NCI-H128 (cell line): ENCODE measurements around the gene OOSP4A.

Experiments
- DNase-seq: peaks from one replicate; lab custom pipeline; 2025; ENCODE audit not compliant: unreplicated experiment; lab: John Stamatoyannopoulos, UW

The OOSP4A gene

GRCh38 chr11:59963733-59964132, at the start of gene OOSP4A:
TSS of gene OOSP4A (plus strand) at chr11:59964033. CDS start at chr11:59964033, 0 bp downstream.
- DNase-seq: no peak

GRCh38 chr11:59918480-59918879, 45.4 kb upstream of the OOSP4A start:
- DNase-seq: no peak

- no peak for DNase-seq
Measured at GRCh38 chr11:59918987-59919589, 44.7 kb upstream of the OOSP4A start.

GRCh38 chr11:59923813-59924212, 40.0 kb upstream of the OOSP4A start:
- no peak for DNase-seq

- DNase-seq: no peak
Measured at GRCh38 chr11:59931688-59932087, 32.1 kb upstream of the OOSP4A start.

GRCh38 chr11:59938132-59938531, 25.7 kb upstream of the OOSP4A start, which contains the start of gene OOSP1:
TSS of gene OOSP1 (plus strand) at chr11:59938432. CDS start at chr11:59938455, 23 bp downstream.
- DNase-seq: no peak

GRCh38 chr11:59938718-59939117, 25.1 kb upstream of the OOSP4A start:
- no peak for DNase-seq

GRCh38 chr11:59939482-59939881, 24.4 kb upstream of the OOSP4A start:
- DNase-seq: no peak

GRCh38 chr11:59941091-59941490, 22.7 kb upstream of the OOSP4A start:
- DNase-seq: no peak

- DNase-seq: no peak
Measured at GRCh38 chr11:59943997-59944714, 19.7 kb upstream of the OOSP4A start.

GRCh38 chr11:59944720-59945119, 19.1 kb upstream of the OOSP4A start:
- DNase-seq: no peak

- no peak for DNase-seq
Measured at GRCh38 chr11:59953463-59954218, 10.2 kb upstream of the OOSP4A start.

GRCh38 chr11:59954219-59954847, 9.5 kb upstream of the OOSP4A start:
- no peak for DNase-seq

GRCh38 chr11:59957094-59957493, 6.7 kb upstream of the OOSP4A start:
- DNase-seq: no peak

GRCh38 chr11:59960502-59961381, 3.1 kb upstream of the OOSP4A start:
- DNase-seq: no peak

GRCh38 chr11:59962107-59962482, 1.7 kb upstream of the OOSP4A start:
- DNase-seq: no peak

GRCh38 chr11:59965424-59965823, 1.6 kb downstream of the OOSP4A start:
- no peak for DNase-seq

GRCh38 chr11:59966201-59966600, 2.4 kb downstream of the OOSP4A start:
- DNase-seq: no peak

GRCh38 chr11:59967677-59968394, 4.0 kb downstream of the OOSP4A start:
- DNase-seq: no peak

GRCh38 chr11:59968395-59968783, 4.6 kb downstream of the OOSP4A start:
- DNase-seq: no peak
